GM18867 (cell line): ENCODE data around the gene APOBEC3H.

ENCODE experiments used
- ATAC-seq: cut with Tn5 transposase; IDR thresholded peaks from one replicate; pipeline ENCODE4 v1.9.1; 2021; ENCODE audit warnings: mild to moderate bottlenecking, moderate library complexity; ENCODE audit not compliant: unreplicated experiment

Gene APOBEC3H

GRCh38 chr22:39153220-39153717 is 56.2 kb downstream of the APOBEC3H start:
- no peak for ATAC-seq
